Panc1 (cell line): Measurements from ENCODE around the gene ZNF831. TPM values are rescaled to one million over a fixed set of nuclear protein-coding genes. Genes with fewer than 3 reads are reported as not detected.

Experiments used
- ATAC-seq: fragments of 200-7000 bp; cut with Tn5 transposase; 2 replicates; pipeline ENCODE4 v1.9.1; 2020; ENCODE audit warnings: mild to moderate bottlenecking, moderate library complexity
- BruUV-seq: library from RNA; stranded (reverse); fragments of 400-500 nt; replicated peaks from 2 replicates; lab custom pipeline; 2021; lab: Mats Ljungman, UMichigan
- CTCF ChIA-PET: fragments of 300-600 bp; sonication (Branson Sonifier 250); formaldehyde crosslinking; loops from one replicate; lab custom pipeline; 2022; ENCODE audit warnings: antibody characterized with exemption; lab: Charles Lee
- POLR2A ChIA-PET: fragments of 300-600 bp; sonication (Branson Sonifier 250); formaldehyde crosslinking; loops from one replicate; lab custom pipeline; 2022; ENCODE audit warnings: antibody characterized with exemption; lab: Charles Lee
- DNase-seq: peaks from one replicate; pipeline ENCODE4 v3.0.0-alpha.2; 2010; ENCODE audit warnings: low read depth, low spot score
- H3K27ac ChIP-seq: 2 replicates; pipeline ENCODE4 v1.5.1; 2011; ENCODE audit warnings: mild to moderate bottlenecking, low read length, inconsistent platforms
- H3K27me3 ChIP-seq: fragments of 200-500 bp; sonication (Bioruptor generic); 2 replicates; pipeline ENCODE4 v1.6.0; 2014; ENCODE audit warnings: low read length, inconsistent platforms; ENCODE audit not compliant: control insufficient read depth, insufficient read depth
- H3K36me3 ChIP-seq: fragments of 200-500 bp; sonication (Bioruptor generic); 2 replicates; pipeline ENCODE4 v1.5.1; 2014; ENCODE audit warnings: inconsistent platforms, mild to moderate bottlenecking, low read length, moderate library complexity; ENCODE audit not compliant: control insufficient read depth, insufficient read depth
- H3K4me1 ChIP-seq: 2 replicates; pipeline ENCODE4 v1.5.1; 2011; ENCODE audit warnings: inconsistent platforms, mild to moderate bottlenecking, low read length, moderate library complexity; ENCODE audit not compliant: control insufficient read depth, insufficient read depth
- H3K4me3 ChIP-seq, 2 experiments: 2 replicates each; pipeline ENCODE4 v1.5.1; 2011 to 2012; ENCODE audit warnings: low read depth in 2 of 2, low read length in 2 of 2, mild to moderate bottlenecking in 2 of 2, inconsistent platforms in 1 of 2, moderate library complexity in 1 of 2
- H3K9me3 ChIP-seq: fragments of 200-500 bp; sonication (Bioruptor generic); 2 replicates; pipeline ENCODE4 v1.5.1; 2014; ENCODE audit warnings: low read depth, mild to moderate bottlenecking, inconsistent platforms, low read length, moderate library complexity; ENCODE audit not compliant: control insufficient read depth, insufficient read depth
- CTCF ChIP-seq: fragments of 450-650 bp; IDR thresholded peaks from 2 replicates; pipeline ENCODE4 v1.5.1; 2017; ENCODE audit warnings: mild to moderate bottlenecking
- POLR2AphosphoS5 ChIP-seq: IDR thresholded peaks from 2 replicates; pipeline ENCODE4 v1.6.1; 2012; ENCODE audit warnings: mild to moderate bottlenecking, low read depth, low read length, moderate library complexity
- REST ChIP-seq, 2 experiments: IDR thresholded peaks; 2 replicates each; pipeline ENCODE4 v1.6.1; 2011 to 2012; ENCODE audit warnings: low read depth in 2 of 2, control low read depth in 1 of 2, low read length in 1 of 2, mild to moderate bottlenecking in 1 of 2, moderate library complexity in 1 of 2; ENCODE audit not compliant: insufficient read depth in 1 of 2
- SIN3A ChIP-seq: IDR thresholded peaks from 2 replicates; pipeline ENCODE4 v1.6.1; 2012; ENCODE audit warnings: low read depth, mild to moderate bottlenecking, low read length, moderate library complexity, borderline replicate concordance; ENCODE audit not compliant: insufficient read depth
- TCF7L2 ChIP-seq: IDR thresholded peaks from 2 replicates; pipeline ENCODE4 v1.6.1; 2011; ENCODE audit warnings: mild to moderate bottlenecking, low read depth, low read length, inconsistent platforms
- in situ Hi-C: cut with HindIII; loops from 2 replicates; pipeline ENCODE4 v1.10.0; 2016; ENCODE audit warnings: low sequenced_read_pairs, low pct_unique_long_range_greater_than_20kb
- intact Hi-C: fragments of 100-400 bp; cut with micrococcal nuclease; formaldehyde crosslinking; loops from one replicate; pipeline ENCODE4 v1.10.0; 2022; ENCODE audit not compliant: unreplicated experiment
- total RNA-seq: library from RNA; stranded (reverse); gene quantifications from one replicate; pipeline ENCODE4 v1.2.1, GENCODE V29; 2021; ENCODE audit not compliant: unreplicated experiment

Gene ZNF831
- total RNA-seq, 1 experiment from 2014 or later: 0.03 TPM

- no peaks in the 10 kb centered on the region for H3K4me1 ChIP-seq
- ChIA-PET CTCF (no interaction called here), POLR2A (no interaction called here)
- no peak for DNase-seq
- no peak overlapping the region for H3K27ac ChIP-seq
- H3K4me3 ChIP-seq: no peak overlapping the region
- no peak for ATAC-seq
- intact Hi-C loops: no loop called here
- H3K27me3 ChIP-seq: 0 out of 2 replicates have a peak, but pooled peaks cover 2% of the 10 kb centered on the region
- no TSS peak for BruUV-seq
- in situ Hi-C loops: no loop called here
- H3K9me3 ChIP-seq: no peaks in the 10 kb centered on the region
- no peak for TF ChIP-seq TCF7L2
- TF ChIP-seq REST (IDR thresholded peaks at IDR 0.05; ENCODE audit: insufficient read depth in 1 of 2, low read depth in 2 of 2, low read length in 1 of 2): no peak
- no peak for TF ChIP-seq SIN3A
- TF ChIP-seq POLR2AphosphoS5: no peak
- no peak for TF ChIP-seq CTCF
- no peaks in the 10 kb centered on the region for H3K36me3 ChIP-seq
These were observed 22.2 kb downstream of the ZNF831 start for GRCh38 chr20:59185809-59186208.

GRCh38 chr20:59190466-59190865 lies 26.8 kb downstream of the ZNF831 start:
- no peak for TF ChIP-seq POLR2AphosphoS5
- ATAC-seq (0 out of 2 replicates have a peak, but pooled peaks have one; percentile 39), DNase-seq (no peak)
- intact Hi-C loops (no loop called here), in situ Hi-C loops (no loop called here)
- no peaks in the 10 kb centered on the region for H3K36me3 ChIP-seq
- H3K27me3 ChIP-seq: 0 out of 2 replicates have a peak, but pooled peaks cover 2% of the 10 kb centered on the region
- ChIA-PET POLR2A (no interaction called here), CTCF (no interaction called here)
- BruUV-seq: no TSS peak
- no peak overlapping the region for H3K27ac ChIP-seq
- no peaks in the 10 kb centered on the region for H3K4me1 ChIP-seq
- H3K9me3 ChIP-seq: no peaks in the 10 kb centered on the region
- H3K4me3 ChIP-seq: no peak overlapping the region

- Histone ChIP-seq H3K4me3 (no peak overlapping the region), H3K27me3 (0 out of 2 replicates have a peak, but pooled peaks cover 2% of the 10 kb centered on the region), H3K4me1 (no peaks in the 10 kb centered on the region), H3K36me3 (no peaks in the 10 kb centered on the region), H3K9me3 (no peaks in the 10 kb centered on the region), H3K27ac (no peak overlapping the region)
- ATAC-seq: no peak
- TF ChIP-seq POLR2AphosphoS5 (no peak), REST (IDR thresholded peaks at IDR 0.05; ENCODE audit: insufficient read depth in 1 of 2, low read depth in 2 of 2, low read length in 1 of 2) (no peak)
- CTCF ChIA-PET: no interaction called here
- POLR2A ChIA-PET: no interaction called here
- no peak for DNase-seq
- intact Hi-C loops (no loop called here), in situ Hi-C loops (no loop called here)
- no TSS peak for BruUV-seq
These were observed 27.6 kb downstream of the ZNF831 start for GRCh38 chr20:59191036-59191755.
